Epidermal melanocyte (primary cell): Measurements from ENCODE around the gene STK11IP.

Experiments
- DNase-seq: peaks from one replicate; pipeline ENCODE4 v3.0.0; 2011; ENCODE audit warnings: low spot score; ENCODE audit not compliant: insufficient read length

The STK11IP gene

GRCh38 chr2:219563271-219563928 lies 34.3 kb upstream of the STK11IP start:
- no peak for DNase-seq

GRCh38 chr2:219565130-219566080 lies 32.3 kb upstream of the STK11IP start:
- DNase-seq, result no peak

DNA sequence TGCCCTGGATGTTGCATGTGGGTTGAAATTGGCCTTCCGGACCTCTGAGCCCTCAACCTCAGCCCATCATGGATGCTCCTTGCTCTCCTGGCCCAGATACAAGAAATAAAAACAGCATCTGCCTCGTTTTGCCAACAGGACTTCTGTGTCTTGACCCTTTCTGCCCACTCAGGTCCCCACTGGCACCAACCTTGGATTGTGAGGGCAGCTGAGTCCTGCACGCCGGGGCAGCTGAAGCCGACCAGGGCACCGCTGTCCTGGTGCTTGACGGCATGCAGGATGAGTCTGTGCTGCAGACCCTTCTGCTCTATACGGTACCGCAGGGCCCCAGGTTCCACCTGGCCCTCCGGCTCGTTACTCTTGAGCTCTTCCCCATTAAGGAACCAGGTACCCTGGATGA lies 31.0 kb upstream of the STK11IP start:
- DNase-seq, result no peak

GRCh38 chr2:219567131-219567530 lies 30.5 kb upstream of the STK11IP start:
- no peak for DNase-seq

DNA sequence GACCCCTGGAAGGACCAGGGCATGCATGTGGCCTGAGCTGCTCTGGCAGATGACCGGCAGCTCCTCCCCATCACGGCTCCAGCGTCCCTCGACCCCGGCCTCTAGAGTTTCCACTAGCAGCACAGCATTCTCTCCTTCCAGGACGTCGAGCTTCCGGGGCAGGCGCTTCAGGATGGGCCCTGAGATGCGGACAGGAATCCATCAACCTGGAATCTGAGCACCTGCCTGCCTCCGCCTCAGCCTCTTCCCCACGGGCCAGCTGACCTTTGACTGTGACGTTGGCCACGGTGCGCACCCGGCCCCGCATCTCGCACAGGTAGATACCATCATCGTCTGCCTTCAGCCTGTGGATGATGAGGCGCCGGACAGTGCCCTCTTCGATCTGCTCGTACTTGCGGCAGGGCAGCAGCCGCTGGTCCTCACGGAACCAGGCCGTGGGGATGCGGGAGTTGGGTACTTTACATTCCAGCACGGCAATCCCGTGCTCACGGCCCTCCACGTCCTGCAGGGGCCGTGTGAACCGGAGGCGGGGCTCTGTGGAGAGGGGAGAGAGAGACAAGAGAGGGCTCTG lies 29.8 kb upstream of the STK11IP start:
- DNase-seq, result no peak

- DNase-seq, result no peak
These were observed 28.6 kb upstream of the STK11IP start for GRCh38 chr2:219569041-219569440.

DNA sequence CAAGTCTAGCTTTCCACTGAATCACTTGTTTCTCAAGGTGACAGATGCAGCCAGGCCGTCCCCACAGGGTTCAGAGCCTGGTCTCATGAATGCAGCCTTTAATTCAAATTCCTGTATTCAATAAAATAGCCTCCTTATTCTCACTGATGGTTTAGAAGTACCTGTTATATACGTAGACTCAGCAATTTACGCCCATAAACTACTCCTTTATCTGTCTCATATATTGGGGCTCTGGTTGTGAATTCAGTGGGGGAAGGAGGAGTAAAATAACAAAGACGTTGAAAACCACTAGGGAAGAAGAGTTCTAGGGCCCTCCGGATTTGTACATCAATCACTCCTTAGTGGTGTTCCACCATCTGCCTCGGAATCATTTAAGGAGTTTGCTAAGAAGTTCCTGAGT lies 28.0 kb upstream of the STK11IP start:
- no peak for DNase-seq

DNA sequence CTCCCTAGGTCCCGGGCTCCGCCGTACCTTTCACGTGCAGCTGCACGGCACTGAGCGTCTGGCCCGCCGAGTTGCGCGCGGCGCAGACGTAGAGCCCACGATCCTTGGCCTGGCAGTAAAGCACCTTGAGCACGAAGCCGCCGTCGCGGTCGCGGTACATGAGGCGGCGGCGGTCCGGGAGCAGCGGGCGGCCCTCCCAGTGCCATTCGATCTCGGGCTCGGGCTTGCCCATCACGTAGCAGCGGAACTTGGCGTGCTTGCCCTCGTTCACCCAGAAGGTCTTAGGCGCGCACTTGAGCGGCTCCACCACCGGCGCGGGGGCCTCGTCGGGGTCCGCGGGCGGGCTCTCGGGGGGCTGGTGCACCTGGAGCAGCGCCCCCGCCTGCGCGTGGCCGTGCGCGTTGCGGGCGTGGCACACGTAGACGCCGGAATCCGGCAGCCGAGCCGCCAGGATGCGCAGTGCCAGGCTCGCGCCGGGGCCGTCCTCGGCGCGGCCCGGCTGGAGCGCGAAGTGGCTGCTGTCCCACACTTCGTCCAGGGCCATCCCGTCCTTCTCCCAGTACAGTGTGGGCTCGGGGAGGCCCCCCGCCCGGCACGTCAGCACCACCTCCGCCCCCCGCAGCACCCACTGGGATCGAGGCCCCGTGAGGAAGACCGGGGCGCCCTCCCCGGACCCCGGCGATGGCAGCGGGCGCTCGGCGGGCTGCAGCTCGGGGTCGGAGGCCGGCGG lies 27.3 kb upstream of the STK11IP start:
- DNase-seq, result no peak

DNA sequence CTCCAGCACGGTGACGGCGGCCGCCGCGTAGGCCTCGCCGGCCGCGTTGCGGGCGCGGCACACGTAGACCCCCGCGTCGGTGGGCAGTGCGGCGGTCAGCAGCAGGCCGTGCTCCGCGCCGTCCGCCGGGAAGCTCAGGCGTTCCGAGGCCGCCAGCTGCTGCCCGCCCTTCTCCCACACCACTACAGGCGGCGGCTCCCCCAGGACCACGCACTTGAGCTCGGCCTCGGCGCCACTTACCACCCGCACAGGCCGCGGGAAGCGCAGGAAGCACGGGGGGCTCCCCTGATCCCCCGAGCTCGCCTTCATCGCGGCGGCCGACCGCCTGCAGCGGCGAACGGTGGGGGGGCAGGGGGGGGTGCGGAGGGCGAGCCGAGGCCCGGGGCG lies 26.7 kb upstream of the STK11IP start:
- peak; percentile 46 for DNase-seq

DNA sequence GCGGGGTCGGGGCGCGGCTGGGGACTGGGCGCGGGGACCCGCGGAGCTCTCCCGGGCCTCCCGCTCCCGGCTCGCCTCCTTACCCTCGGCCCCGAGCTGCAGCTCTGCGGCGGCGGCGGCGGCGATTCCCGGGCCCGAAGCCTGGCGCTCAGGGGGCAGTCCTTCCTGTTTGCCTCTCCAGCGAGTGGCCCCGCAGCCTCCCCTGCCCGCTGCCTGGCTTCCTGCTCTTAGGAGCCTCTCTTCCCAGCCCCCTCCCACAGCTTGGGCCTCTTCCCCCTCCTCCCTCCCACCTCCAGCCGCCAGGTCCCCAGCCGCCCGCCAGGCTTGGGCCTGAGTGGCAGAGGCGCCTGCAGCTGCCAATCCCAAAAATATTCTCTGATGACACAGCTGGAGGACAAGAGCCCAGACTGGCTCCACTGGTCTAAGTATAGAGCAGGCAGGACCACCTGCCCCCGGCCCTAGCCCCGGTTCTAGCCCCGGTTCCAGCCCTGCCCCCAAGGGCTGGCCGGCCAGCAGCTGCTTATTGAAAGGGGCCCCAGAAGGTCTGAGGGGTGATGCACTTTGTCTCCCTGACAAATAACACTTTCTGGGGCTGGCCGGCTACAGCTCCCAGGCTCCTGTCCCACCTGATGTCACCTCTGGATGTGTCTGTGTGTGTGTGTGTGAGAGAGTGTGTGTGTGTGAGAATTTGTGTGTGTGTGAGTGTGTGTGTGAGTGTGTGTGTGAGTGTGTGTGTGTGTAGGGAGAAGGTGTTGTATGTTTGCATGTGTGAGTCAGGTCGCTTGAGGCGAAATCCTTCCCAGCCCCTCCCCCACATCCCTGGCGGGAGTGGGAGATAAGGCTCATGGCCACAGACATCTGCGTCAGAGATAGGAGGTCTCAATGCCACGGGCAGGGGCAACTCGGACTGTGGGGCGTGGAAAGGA lies 26.1 kb upstream of the STK11IP start, which contains the start of gene OBSL1:
Gene OBSL1 (minus strand): TSS at position 229 of the 926 bp plus-strand sequence. CDS start 307 bp downstream, outside the sequence.
- DNase-seq, result peak; percentile 79

DNA sequence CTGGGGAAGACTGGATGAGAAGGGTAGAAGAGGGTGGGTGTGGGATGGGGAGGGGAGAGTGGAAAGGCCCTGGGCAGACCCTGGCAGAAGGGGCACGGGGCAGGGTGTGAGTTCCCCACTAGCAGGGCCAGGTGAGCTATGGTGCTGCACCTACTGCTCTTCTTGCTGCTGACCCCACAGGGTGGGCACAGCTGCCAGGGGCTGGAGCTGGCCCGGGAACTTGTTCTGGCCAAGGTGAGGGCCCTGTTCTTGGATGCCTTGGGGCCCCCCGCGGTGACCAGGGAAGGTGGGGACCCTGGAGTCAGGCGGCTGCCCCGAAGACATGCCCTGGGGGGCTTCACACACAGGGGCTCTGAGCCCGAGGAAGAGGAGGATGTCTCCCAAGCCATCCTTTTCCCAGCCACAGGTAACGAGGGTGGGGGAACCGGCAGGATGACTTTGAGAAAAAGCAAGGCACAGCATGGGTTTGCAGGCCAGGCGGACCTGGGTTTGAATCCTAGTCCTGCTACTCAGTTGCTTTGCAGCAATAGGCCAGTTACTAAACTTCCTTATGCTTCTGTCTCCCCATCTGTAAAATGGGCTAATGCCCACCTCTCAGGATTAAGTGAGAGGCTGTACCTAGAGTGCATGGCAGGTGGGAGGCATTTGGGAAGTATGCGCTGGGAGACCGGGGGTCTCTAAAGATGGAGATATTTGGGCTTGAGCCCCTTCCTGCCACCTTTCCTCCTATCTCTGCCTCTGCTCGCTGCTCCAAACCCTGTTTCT lies 25.2 kb upstream of the STK11IP start, which contains the start of gene INHA:
Gene INHA (plus strand): TSS at position 74 of the 765 bp plus-strand sequence. CDS start 65 bp downstream, at position 139.
- DNase-seq, result no peak

DNA sequence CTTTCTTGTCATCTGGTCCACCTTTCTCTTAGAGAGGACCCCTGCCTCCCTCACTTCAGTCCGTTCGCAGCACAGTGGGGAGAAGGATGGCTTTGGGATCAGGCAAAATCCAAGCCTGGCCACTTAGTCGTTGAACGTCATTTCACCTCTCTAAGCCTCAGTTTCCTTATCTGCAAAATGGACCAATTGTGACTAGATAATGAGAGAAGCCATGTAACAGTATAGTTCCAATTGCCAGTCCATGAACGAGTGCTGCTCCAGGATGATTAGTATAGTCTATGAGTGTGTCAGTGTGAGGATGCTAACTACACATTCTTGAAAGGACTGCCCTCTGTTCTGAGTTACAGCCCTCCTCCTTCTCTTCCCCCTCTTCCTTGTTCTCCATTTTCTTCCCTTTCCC lies 24.5 kb upstream of the STK11IP start:
- DNase-seq, result no peak

GRCh38 chr2:219574484-219575311 lies 23.0 kb upstream of the STK11IP start:
- no peak for DNase-seq

DNA sequence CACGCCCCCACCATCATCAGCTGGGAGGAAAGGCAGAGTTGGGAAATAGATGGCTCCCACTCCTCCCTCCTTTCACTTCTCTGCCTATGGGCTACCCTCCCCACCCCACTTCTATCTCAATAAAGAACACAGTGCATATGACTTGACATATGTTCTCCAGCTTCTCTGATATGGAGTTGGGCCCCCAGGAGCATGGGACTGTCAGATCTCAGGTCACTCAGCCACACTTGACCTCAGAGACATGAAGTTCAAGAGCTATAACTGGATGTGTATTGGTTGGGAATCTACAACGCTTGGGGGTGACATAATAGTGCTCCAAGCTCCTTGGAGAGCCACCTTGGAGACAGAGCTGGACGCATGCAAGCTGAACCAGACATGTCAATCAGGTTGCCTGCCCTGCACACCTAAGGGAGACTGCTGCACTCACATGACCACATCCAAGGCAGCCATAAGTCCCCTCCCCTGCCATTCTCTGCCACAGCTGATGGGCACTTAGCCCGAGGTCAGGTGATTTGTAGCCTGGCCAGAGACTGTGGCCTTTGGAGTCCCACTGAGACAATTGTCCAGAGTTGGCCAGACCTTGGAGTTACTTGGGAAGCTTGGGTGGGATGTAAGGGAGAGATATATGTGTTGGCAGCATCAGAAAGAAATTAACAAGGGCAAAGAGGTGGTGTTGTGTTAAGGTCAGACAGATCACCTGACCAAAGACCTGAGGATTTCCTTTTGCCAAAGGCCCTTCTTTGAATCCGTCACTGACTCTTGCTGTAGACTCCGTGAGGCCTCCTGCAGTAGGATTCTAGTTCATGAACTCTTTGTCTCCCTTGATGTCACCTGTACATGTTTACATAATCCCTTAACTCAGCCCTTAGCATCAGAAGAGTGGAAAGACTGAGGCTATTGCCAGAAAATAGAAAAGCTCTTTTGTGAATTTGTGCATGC lies 21.8 kb upstream of the STK11IP start:
- DNase-seq, result no peak

DNA sequence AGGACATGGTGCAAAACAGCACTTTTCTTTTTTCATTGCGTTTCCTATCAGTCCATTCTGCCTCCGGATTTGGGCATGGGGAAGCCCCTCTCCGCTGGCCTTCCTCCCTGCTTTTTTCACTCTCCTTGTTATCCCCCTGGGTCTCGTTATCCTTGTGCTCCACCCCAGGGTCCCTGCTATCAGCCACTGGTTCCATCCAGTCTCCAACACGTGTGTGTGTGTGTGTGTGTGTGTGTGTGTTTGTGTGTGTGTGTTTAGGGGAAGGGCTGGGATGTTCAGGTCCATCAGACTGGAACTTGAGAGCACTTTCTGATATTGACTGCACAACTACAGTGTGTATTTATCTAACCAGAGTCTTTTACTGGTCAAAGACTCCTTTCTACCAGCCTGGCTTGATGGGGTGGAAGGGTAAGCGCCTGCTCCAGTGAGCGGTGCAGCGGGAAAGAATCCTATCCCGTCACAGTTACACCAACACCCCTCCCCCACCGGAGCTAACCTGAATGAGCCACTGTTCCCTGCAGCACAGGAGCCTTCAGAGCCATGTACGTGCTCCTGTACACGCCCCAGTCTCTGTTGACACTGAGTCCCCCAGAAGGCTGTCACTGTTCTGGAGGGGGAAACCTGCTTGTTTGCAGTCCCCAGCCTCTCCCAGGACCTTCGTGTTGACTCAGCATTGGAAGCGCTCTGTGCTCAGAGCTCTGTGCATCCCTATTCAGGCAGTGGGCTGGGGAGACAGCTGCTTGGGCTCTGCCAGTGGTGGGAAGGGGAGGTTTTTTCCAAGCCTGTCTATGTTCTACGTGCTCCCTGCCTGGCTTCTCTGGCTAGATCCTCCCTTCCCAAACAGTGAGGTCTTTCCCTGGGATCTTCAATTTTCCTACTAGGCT lies 20.9 kb upstream of the STK11IP start:
- no peak for DNase-seq

GRCh38 chr2:219578811-219579613 lies 18.6 kb upstream of the STK11IP start:
- DNase-seq, result no peak
